Neuronal stem cell (in vitro differentiated cells): Measurements from ENCODE around the gene OMP.

ENCODE experiments used
- DNase-seq: peaks from one replicate; pipeline ENCODE4 v3.0.0-alpha.2; 2013; ENCODE audit warnings: low spot score
- H2AFZ ChIP-seq: one replicate; pipeline ENCODE4 v1.6.1; 2013; ENCODE audit warnings: mild to moderate bottlenecking, low read length, inconsistent platforms
- H2AK5ac ChIP-seq: 2 replicates; pipeline ENCODE4 v1.6.1; 2013; ENCODE audit warnings: low read depth, mild to moderate bottlenecking, inconsistent platforms, low read length, moderate library complexity, mixed read lengths
- H2BK120ac ChIP-seq: 2 replicates; pipeline ENCODE4 v1.6.1; 2013; ENCODE audit warnings: low read depth, mild to moderate bottlenecking, inconsistent platforms, low read length, moderate library complexity, mixed read lengths
- H2BK12ac ChIP-seq: one replicate; pipeline ENCODE4 v1.6.1; 2013; ENCODE audit warnings: low read length, inconsistent platforms
- H2BK15ac ChIP-seq: 2 replicates; pipeline ENCODE4 v1.6.1; 2013; ENCODE audit warnings: mild to moderate bottlenecking, low read length, inconsistent platforms, mixed read lengths
- H2BK5ac ChIP-seq: one replicate; pipeline ENCODE4 v1.6.1; 2013; ENCODE audit warnings: inconsistent platforms, mild to moderate bottlenecking, low read length, moderate library complexity
- H3K14ac ChIP-seq: one replicate; pipeline ENCODE4 v1.6.1; 2013; ENCODE audit warnings: low read length, inconsistent platforms
- H3K18ac ChIP-seq: 2 replicates; pipeline ENCODE4 v1.6.1; 2013; ENCODE audit warnings: low read length, inconsistent platforms
- H3K23ac ChIP-seq: 2 replicates; pipeline ENCODE4 v1.6.1; 2013; ENCODE audit warnings: low read depth, mild to moderate bottlenecking, mixed read lengths, low read length, inconsistent platforms; ENCODE audit not compliant: poor library complexity
- H3K27ac ChIP-seq: replicated peaks from 3 replicates; pipeline ENCODE4 v1.5.1; 2013; ENCODE audit warnings: low read length, inconsistent platforms
- H3K27me3 ChIP-seq, 3 experiments: 2 replicates each; pipeline ENCODE4 v1.6.1; 2013; ENCODE audit warnings: low read length in 3 of 3, mild to moderate bottlenecking in 2 of 3, inconsistent platforms in 1 of 3, low read depth in 1 of 3, mixed read lengths in 1 of 3, moderate library complexity in 1 of 3; ENCODE audit not compliant: control insufficient read depth in 3 of 3, insufficient read depth in 3 of 3
- H3K36me3 ChIP-seq, 2 donors: replicated peaks in 1 of 2; 2 replicates each; pipeline ENCODE4 v1.6.1; 2013; ENCODE audit warnings: low read length in 2 of 2; ENCODE audit not compliant: control insufficient read depth in 2 of 2, insufficient read depth in 2 of 2
- H3K4ac ChIP-seq: 2 replicates; pipeline ENCODE4 v1.6.1; 2013; ENCODE audit warnings: inconsistent platforms, mild to moderate bottlenecking, low read length, moderate library complexity
- H3K4me1 ChIP-seq, 2 donors: 1 replicate in 1 of 2; 2 replicates in 1 of 2; pipeline ENCODE4 v1.6.1; 2013; ENCODE audit warnings: low read length in 2 of 2, low read depth in 1 of 2; ENCODE audit not compliant: control insufficient read depth in 2 of 2, insufficient read depth in 1 of 2
- H3K4me2 ChIP-seq: one replicate; pipeline ENCODE4 v1.6.1; 2013; ENCODE audit warnings: mild to moderate bottlenecking, low read length, inconsistent platforms; ENCODE audit not compliant: insufficient read depth, poor library complexity, severe bottlenecking
- H3K4me3 ChIP-seq, 2 donors: 2 replicates each; pipeline ENCODE4 v1.5.1; 2013; ENCODE audit warnings: low read length in 2 of 2, mild to moderate bottlenecking in 2 of 2, inconsistent platforms in 1 of 2, moderate library complexity in 1 of 2
- H3K79me1 ChIP-seq: one replicate; pipeline ENCODE4 v1.6.1; 2013; ENCODE audit warnings: low read depth, mild to moderate bottlenecking, inconsistent platforms, low read length, moderate library complexity
- H3K9ac ChIP-seq: one replicate; pipeline ENCODE4 v1.6.1; 2013; ENCODE audit warnings: mild to moderate bottlenecking, low read depth, low read length, inconsistent platforms; ENCODE audit not compliant: poor library complexity
- H3K9me3 ChIP-seq, 2 donors: replicated peaks in 1 of 2; 2 replicates each; pipeline versions ENCODE3 to v1.6.1; 2013; ENCODE audit warnings: low read length in 2 of 2, mild to moderate bottlenecking in 2 of 2, inconsistent platforms in 1 of 2, low read depth in 1 of 2, mixed read lengths in 1 of 2, moderate library complexity in 1 of 2; ENCODE audit not compliant: control insufficient read depth in 2 of 2, insufficient read depth in 1 of 2
- H4K8ac ChIP-seq: one replicate; pipeline ENCODE4 v1.6.1; 2013; ENCODE audit warnings: low read depth, mild to moderate bottlenecking, inconsistent platforms, low read length, moderate library complexity
- H4K91ac ChIP-seq: one replicate; pipeline ENCODE4 v1.6.1; 2013; ENCODE audit warnings: low read length, low read depth, mild to moderate bottlenecking, inconsistent platforms; ENCODE audit not compliant: poor library complexity
- WGBS, 2 donors: extraction: QIAGEN DNeasy Blood & Tissue Kit; methylation state at CpG; one replicate each; pipeline ENCODE4 v1.1.7; 2013; ENCODE audit warnings: missing lambda C conversion rate in 2 of 2, mixed read lengths in 1 of 2; ENCODE audit not compliant: insufficient read length in 2 of 2, insufficient replicate concordance in 1 of 2; ENCODE audit errors: extremely low coverage in 2 of 2; 5-methylcytosine and 5-hydroxymethylcytosine counted together

OMP gene

DNA sequence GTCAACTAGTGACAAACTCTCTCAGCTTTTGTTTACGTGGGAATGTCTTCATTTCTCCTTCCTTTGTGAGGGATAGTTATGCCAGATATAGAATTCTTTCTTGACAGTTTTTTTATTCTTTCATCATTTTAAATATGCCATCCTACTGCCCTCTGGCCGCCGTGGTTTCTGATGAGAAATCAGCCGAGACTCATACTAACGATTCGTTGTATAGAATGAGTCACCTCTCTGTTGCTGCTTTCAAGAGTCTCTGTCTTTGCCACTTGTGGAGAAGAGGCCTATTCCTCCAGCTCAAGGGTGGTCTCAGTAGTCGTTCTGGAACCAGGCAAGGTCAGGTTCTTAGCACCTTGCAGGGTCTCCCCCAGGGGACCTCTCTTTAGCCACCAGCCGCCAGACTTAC lies 33.4 kb downstream of the OMP start:
- H3K14ac ChIP-seq = no peak overlapping the region
- no peak overlapping the region for H3K4ac ChIP-seq
- H2BK120ac ChIP-seq = no peak overlapping the region
- H3K23ac ChIP-seq = no peak overlapping the region
- H2BK15ac ChIP-seq = no peak overlapping the region
- DNase-seq = no peak
- no peak overlapping the region for H3K27ac ChIP-seq
- no peak overlapping the region for H2BK12ac ChIP-seq
- H3K18ac ChIP-seq = no peak overlapping the region
- H2AFZ ChIP-seq = no peak overlapping the region
- H3K4me1 ChIP-seq = peaks cover 3% of the 10 kb centered on the region in 2 donors
- H2AK5ac ChIP-seq = no peak overlapping the region
- H4K91ac ChIP-seq = no peak overlapping the region
- H3K27me3 ChIP-seq = peaks cover 0 to 10% (median 0%) of the 10 kb centered on the region in 3 experiments
- no peak overlapping the region for H4K8ac ChIP-seq
- no peak overlapping the region for H2BK5ac ChIP-seq
- no peaks in the 10 kb centered on the region for H3K9me3 ChIP-seq
- H3K79me1 ChIP-seq = no peaks in the 10 kb centered on the region
- WGBS, 2 donors = no CpG with 5 or more reads among the region's 8 CpGs
- H3K9ac ChIP-seq = no peak overlapping the region
- H3K36me3 ChIP-seq = no peaks in the 10 kb centered on the region
- H3K4me2 ChIP-seq = no peak overlapping the region
- H3K4me3 ChIP-seq = no peak overlapping the region

DNA sequence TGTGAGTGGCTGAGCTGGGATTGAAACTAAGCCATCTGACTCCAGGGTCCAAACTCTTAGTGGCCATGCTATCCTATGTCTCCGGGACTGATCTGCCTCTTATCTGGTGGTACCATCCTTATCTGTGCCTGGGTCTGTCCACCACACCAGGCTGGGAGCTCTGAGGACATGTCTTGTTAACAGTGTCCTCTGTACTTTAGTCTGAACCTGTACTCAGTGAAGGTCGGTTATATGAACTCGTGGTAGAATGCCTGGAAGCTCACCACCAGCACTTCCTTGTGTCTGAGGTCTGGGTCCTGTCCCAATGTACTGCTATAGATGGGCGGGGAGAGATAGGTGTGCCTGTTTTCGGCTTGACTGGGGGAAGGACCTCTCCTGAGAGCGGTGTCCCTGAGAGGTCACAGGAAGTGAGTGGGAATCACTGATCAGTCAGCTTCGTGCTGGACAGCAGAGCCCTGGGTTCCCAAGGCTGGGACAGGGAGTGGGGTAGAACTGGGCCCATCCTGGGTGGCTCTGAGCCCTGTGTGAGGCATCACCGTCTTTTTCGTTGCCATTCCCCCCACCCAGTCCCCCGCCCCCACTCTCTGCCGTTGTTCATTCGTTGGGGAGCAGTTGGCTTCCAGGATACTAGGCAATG lies 34.3 kb downstream of the OMP start:
- H3K79me1 ChIP-seq = no peaks in the 10 kb centered on the region
- H3K4ac ChIP-seq = no peak overlapping the region
- H2AFZ ChIP-seq = no peak overlapping the region
- DNase-seq = no peak
- H4K8ac ChIP-seq = no peak overlapping the region
- H3K27me3 ChIP-seq = peaks cover 0 to 12% (median 0%) of the 10 kb centered on the region in 3 experiments
- no peak overlapping the region for H3K4me3 ChIP-seq
- no peaks in the 10 kb centered on the region for H3K36me3 ChIP-seq
- H3K4me1 ChIP-seq = peaks cover 0 to 3% of the 10 kb centered on the region in 2 donors
- H3K27ac ChIP-seq = no peak overlapping the region
- no peak overlapping the region for H2BK120ac ChIP-seq
- WGBS, 2 donors = no CpG with 5 or more reads among the region's 12 CpGs
- no peaks in the 10 kb centered on the region for H3K9me3 ChIP-seq
- no peak overlapping the region for H2AK5ac ChIP-seq
- H3K14ac ChIP-seq = no peak overlapping the region
- no peak overlapping the region for H3K18ac ChIP-seq
- no peak overlapping the region for H3K9ac ChIP-seq
- no peak overlapping the region for H2BK15ac ChIP-seq
- no peak overlapping the region for H2BK5ac ChIP-seq
- H3K23ac ChIP-seq = no peak overlapping the region
- no peak overlapping the region for H2BK12ac ChIP-seq
- H3K4me2 ChIP-seq = no peak overlapping the region
- no peak overlapping the region for H4K91ac ChIP-seq

DNA sequence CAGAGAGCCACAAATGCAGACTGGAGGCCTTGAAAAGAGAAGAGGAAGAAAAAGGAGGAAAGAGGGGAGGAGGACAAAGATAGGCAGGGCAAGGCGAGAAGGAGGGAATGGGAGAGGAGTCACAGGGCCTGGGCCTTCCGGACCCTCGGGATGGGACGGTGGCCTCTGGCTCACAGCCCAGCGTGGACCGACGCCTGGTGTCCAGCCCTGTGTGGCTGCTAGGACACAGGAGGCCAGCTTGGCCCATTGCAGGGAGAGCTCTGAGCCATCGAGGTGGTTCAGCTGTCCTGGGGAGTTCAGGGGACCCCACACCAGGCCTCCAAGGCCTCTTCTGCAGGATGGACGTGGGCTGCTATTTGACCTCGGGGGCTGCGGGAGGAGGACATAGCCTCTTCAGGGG lies 34.8 kb downstream of the OMP start:
- Histone ChIP-seq H2BK12ac (no peak overlapping the region), H2AK5ac (no peak overlapping the region), H3K27ac (no peak overlapping the region), H3K79me1 (no peaks in the 10 kb centered on the region), H3K4me1 (peaks cover 0 to 3% of the 10 kb centered on the region in 2 donors), H2BK5ac (no peak overlapping the region), H3K23ac (no peak overlapping the region), H2BK15ac (no peak overlapping the region), H3K18ac (no peak overlapping the region), H3K4ac (no peak overlapping the region), H3K36me3 (no peaks in the 10 kb centered on the region), H2BK120ac (no peak overlapping the region), H4K91ac (no peak overlapping the region), H3K9ac (no peak overlapping the region), H3K4me3 (peak overlapping the region in 1 of 2 donors; percentile 35), H4K8ac (no peak overlapping the region), H2AFZ (no peak overlapping the region), H3K9me3 (no peaks in the 10 kb centered on the region), H3K14ac (no peak overlapping the region), H3K4me2 (no peak overlapping the region), H3K27me3 (peaks cover 0 to 12% (median 0%) of the 10 kb centered on the region in 3 experiments)
- WGBS, 2 donors = no CpG with 5 or more reads among the region's 11 CpGs
- no peak for DNase-seq

DNA sequence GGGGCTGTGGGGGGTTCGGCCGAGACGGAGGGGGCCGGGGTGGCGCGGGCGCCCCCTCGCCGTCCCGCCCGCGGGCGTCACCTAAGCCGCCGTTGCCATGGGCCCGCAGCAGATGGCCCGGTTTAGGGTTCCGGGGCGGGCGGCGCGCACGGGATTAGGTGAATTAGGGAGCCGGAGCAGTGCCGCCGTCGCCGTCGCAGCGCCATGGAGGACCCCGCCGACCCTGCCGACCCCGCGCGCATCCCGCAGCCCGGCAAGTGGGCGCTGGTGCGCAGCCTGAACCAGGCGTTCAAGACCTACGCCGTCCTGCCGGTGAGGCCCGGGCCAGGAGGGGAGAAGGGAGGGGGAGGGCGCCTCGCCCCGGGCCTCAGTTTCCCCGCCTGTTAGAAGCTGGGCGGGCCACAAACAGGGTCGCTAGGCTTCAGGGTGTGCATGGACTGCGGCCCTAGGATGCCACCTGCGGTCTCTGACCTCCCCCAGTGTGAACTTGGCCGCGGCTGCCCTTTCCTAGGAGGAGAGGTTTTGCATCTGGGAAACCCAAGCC lies 35.5 kb downstream of the OMP start:
- Histone ChIP-seq H3K4me1 (peaks cover 0 to 3% of the 10 kb centered on the region in 2 donors), H3K4me3 (no peak overlapping the region), H2AK5ac (peak overlapping the region; percentile 85), H2BK120ac (no peak overlapping the region), H4K8ac (no peak overlapping the region), H3K23ac (no peak overlapping the region), H3K14ac (no peak overlapping the region), H2AFZ (no peak overlapping the region), H3K79me1 (no peaks in the 10 kb centered on the region), H3K27me3 (peaks cover 0 to 15% (median 0%) of the 10 kb centered on the region in 3 experiments), H3K9ac (no peak overlapping the region), H2BK15ac (no peak overlapping the region), H3K4me2 (no peak overlapping the region), H3K27ac (no peak overlapping the region), H2BK5ac (no peak overlapping the region), H2BK12ac (no peak overlapping the region), H3K36me3 (no peaks in the 10 kb centered on the region), H3K4ac (no peak overlapping the region), H3K18ac (no peak overlapping the region), H4K91ac (no peak overlapping the region), H3K9me3 (no peaks in the 10 kb centered on the region)
- no CpG with 5 or more reads among the region's 55 CpGs for WGBS, 2 donors
- DNase-seq = no peak
